Measurements from ENCODE around the gene CSF2RB. TPM values are rescaled to one million over a fixed set of nuclear protein-coding genes. Genes with fewer than 3 reads are reported as not detected.

Gene CSF2RB
- total RNA-seq, 1 experiment from 2014 or later, result 0.07 TPM

GRCh38 chr22:36873614-36874308 lies 39.7 kb upstream of the CSF2RB start:
- peak; percentile 25 for DNase-seq (ENCODE audit: low spot score)
- ATAC-seq, result peak; percentile 85
- TF ChIP-seq SMAD4 (CRISPR knock-in tag; IDR thresholded peaks at IDR 0.05) (no peak), USF2 (CRISPR knock-in tag; IDR thresholded peaks at IDR 0.05) (0 out of 2 replicates have a peak, but pooled peaks have one; percentile 16)
- H3K9me3 Mint-ChIP-seq, result peaks cover 11% of the 10 kb centered on the region
- no peak overlapping the region for H3K4me3 Mint-ChIP-seq
- H3K36me3 Mint-ChIP-seq, result no peaks in the 10 kb centered on the region
- H3K27me3 Mint-ChIP-seq (ENCODE audit: low read depth), result peaks cover 8% of the 10 kb centered on the region; the same call in 1 of the 2 replicates
- peaks cover 10% of the 10 kb centered on the region for H3K4me1 Mint-ChIP-seq
- no peak overlapping the region for H3K27ac Mint-ChIP-seq
- CTCF ChIA-PET, result interaction anchor here (1.0 to 3.7 kb wide), 8 partner anchors 18 to 326 kb away, joined by 3 to 29 read pairs (median 3); no protein-coding TSS in a partner anchor
- POLR2A ChIA-PET, result no interaction called here

DNA sequence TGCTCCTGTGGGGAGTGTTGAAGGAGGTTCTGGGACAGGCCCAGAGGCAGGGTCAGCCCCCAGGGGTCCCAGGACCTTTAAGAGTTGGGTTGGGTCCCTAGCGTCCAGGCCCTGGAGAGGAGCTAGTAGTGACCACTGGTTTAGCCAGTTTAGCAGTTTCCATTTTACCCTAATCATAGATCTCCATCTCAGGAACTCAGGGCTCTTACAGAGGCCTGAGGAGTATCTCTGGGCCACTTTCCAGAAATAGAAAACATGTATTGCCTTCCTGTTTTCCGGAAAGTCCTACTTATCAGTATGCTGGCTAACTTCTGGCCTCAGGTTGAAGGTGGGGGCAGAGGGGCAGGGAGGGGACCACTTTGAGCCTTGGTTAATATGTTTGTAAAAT lies 39.1 kb upstream of the CSF2RB start:
- H3K27me3 Mint-ChIP-seq (ENCODE audit: low read depth), result peaks cover 8% of the 10 kb centered on the region; the same call in 1 of the 2 replicates
- peaks cover 10% of the 10 kb centered on the region for H3K4me1 Mint-ChIP-seq
- no peak overlapping the region for H3K27ac Mint-ChIP-seq
- H3K36me3 Mint-ChIP-seq, result no peaks in the 10 kb centered on the region
- DNase-seq (ENCODE audit: low spot score), result no peak
- no peak for ATAC-seq
- H3K9me3 Mint-ChIP-seq, result peaks cover 11% of the 10 kb centered on the region
- POLR2A ChIA-PET, result no interaction called here
- TF ChIP-seq ZNF396 (CRISPR knock-in tag; IDR thresholded peaks at IDR 0.05; ENCODE audit: borderline replicate concordance) (no peak), FOXJ3 (CRISPR knock-in tag; IDR thresholded peaks at IDR 0.05; ENCODE audit: borderline replicate concordance) (no peak), EMX1 (CRISPR knock-in tag; IDR thresholded peaks at IDR 0.05) (no peak), TEAD1 (CRISPR knock-in tag; IDR thresholded peaks at IDR 0.05) (no peak), FOXP1 (CRISPR knock-in tag; IDR thresholded peaks at IDR 0.05; ENCODE audit: borderline replicate concordance) (no peak), MAX (CRISPR knock-in tag; IDR thresholded peaks at IDR 0.05) (no peak), IRF2 (CRISPR knock-in tag; IDR thresholded peaks at IDR 0.05; ENCODE audit: borderline replicate concordance, low read depth) (no peak)
- TF ChIP-seq, protein P1, sequence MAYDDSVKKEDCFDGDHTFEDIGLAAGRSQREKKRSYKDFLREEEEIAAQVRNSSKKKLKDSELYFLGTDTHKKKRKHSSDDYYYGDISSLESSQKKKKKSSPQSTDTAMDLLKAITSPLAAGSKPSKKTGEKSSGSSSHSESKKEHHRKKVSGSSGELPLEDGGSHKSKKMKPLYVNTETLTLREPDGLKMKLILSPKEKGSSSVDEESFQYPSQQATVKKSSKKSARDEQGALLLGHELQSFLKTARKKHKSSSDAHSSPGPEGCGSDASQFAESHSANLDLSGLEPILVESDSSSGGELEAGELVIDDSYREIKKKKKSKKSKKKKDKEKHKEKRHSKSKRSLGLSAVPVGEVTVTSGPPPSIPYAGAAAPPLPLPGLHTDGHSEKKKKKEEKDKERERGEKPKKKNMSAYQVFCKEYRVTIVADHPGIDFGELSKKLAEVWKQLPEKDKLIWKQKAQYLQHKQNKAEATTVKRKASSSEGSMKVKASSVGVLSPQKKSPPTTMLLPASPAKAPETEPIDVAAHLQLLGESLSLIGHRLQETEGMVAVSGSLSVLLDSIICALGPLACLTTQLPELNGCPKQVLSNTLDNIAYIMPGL (CRISPR knock-in tag; IDR thresholded peaks at IDR 0.05), result no peak
- H3K4me3 Mint-ChIP-seq, result no peak overlapping the region
- CTCF ChIA-PET, result interaction anchor here (1.0 to 3.7 kb wide), 8 partner anchors 18 to 325 kb away, joined by 3 to 29 read pairs (median 3); no protein-coding TSS in a partner anchor

DNA sequence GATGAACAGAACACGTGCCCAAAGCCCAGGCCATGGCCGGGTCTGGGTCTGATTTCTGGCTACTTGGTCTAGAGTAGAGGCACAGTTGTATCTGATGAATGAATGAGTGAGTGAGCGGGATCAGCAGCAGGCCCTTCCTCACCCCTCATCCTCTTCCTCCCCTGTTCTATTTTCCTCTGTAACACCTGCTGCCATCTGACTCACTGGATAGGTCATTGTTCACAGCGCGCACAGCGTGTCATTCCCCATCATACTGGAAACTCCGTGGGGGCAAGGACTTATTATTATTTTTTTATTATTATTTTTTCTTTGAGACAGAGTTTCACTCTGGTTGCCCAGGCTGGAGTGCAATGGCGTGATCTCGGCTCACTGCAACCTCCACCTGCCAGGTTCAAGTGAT lies 38.7 kb upstream of the CSF2RB start:
- ChIA-PET POLR2A (no interaction called here), CTCF (interaction anchor here (1.4 to 3.7 kb wide), 5 partner anchors 19 to 325 kb away, joined by 3 to 29 read pairs (median 3); no protein-coding TSS in a partner anchor)
- DNase-seq (ENCODE audit: low spot score) (no peak), ATAC-seq (no peak)
- H3K27ac Mint-ChIP-seq, result no peak overlapping the region
- H3K27me3 Mint-ChIP-seq (ENCODE audit: low read depth), result peaks cover 8% of the 10 kb centered on the region; the same call in 1 of the 2 replicates
- TF ChIP-seq USF2 (CRISPR knock-in tag; IDR thresholded peaks at IDR 0.05) (no peak), MXD4 (CRISPR knock-in tag; IDR thresholded peaks at IDR 0.05; ENCODE audit: borderline replicate concordance) (no peak)
- no peak overlapping the region for H3K4me3 Mint-ChIP-seq
- H3K4me1 Mint-ChIP-seq, result peaks cover 10% of the 10 kb centered on the region
- H3K36me3 Mint-ChIP-seq, result no peaks in the 10 kb centered on the region
- peaks cover 11% of the 10 kb centered on the region for H3K9me3 Mint-ChIP-seq

DNA sequence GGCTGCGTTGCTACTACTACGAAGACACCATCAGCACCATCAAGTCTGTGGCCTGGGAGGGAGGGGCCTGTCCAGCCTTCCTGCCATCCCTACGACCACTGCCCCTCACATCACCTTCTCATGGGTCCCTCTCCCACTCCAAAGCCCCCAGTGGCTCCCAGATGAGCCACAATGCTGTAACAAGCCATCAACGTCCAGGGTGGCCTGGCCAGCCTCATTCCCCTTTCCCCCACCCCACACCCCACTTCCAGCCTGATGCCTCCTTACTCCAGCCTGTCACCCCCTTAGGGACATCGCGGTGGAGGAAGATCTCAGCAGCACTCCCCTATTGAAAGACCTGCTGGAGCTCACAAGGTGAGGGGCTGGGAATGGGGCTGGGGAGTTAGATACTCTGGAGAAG lies 37.7 kb upstream of the CSF2RB start:
- Mint-ChIP-seq H3K4me3 (no peak overlapping the region), H3K9me3 (peaks cover 14% of the 10 kb centered on the region), H3K36me3 (0 out of 2 replicates have a peak, but pooled peaks cover 2% of the 10 kb centered on the region), H3K27ac (no peak overlapping the region), H3K4me1 (peaks cover 10% of the 10 kb centered on the region), H3K27me3 (ENCODE audit: low read depth) (peaks cover 8% of the 10 kb centered on the region; the same call in 1 of the 2 replicates)
- CTCF ChIA-PET, result interaction anchor here (0.8 to 3.7 kb wide), 2 partner anchors 102 to 118 kb away, joined by 3 to 29 read pairs; no protein-coding TSS in a partner anchor
- POLR2A ChIA-PET, result no interaction called here
- DNase-seq (ENCODE audit: low spot score) (no peak), ATAC-seq (no peak)
- no peak for TF ChIP-seq RORB (CRISPR knock-in tag; IDR thresholded peaks at IDR 0.05)
